Tibial artery (tissue), 4 donors: ENCODE measurements around the gene TRIM66.

ENCODE experiments used
- DNase-seq, 2 donors: peaks; one replicate each; pipeline ENCODE4 v3.0.0-alpha.2; 2019
- H3K27ac ChIP-seq, 2 donors: fragments of 200-600 bp; sonication (generic) in 1 of 2; 1 replicate in 1 of 2; 2 replicates in 1 of 2; pipeline ENCODE4 v1.5.1; 2018 to 2019; ENCODE audit warnings: mild to moderate bottlenecking in 1 of 2
- H3K27me3 ChIP-seq, 2 donors: fragments of 200-600 bp; sonication (generic) in 1 of 2; one replicate each; pipeline versions ENCODE4 v1.5.1 to v1.6.0; 2016 to 2019
- H3K36me3 ChIP-seq, 3 donors: fragments of 200-600 bp; sonication (generic) in 2 of 3; one replicate each; pipeline ENCODE4 v1.5.1; 2016 to 2019; ENCODE audit warnings: mild to moderate bottlenecking in 2 of 3
- H3K4me1 ChIP-seq, 4 donors: fragments of 200-600 bp; sonication (generic) in 2 of 4; 1 replicate in 3 of 4; 2 replicates in 1 of 4; pipeline ENCODE4 v1.5.1; 2016 to 2019
- H3K4me3 ChIP-seq, 2 donors: fragments of 200-600 bp; sonication (generic) in 1 of 2; 1 replicate in 1 of 2; 2 replicates in 1 of 2; pipeline ENCODE4 v1.5.1; 2018 to 2019; ENCODE audit warnings: mild to moderate bottlenecking in 2 of 2
- H3K9me3 ChIP-seq, 3 donors: fragments of 200-600 bp; sonication (generic) in 1 of 3; one replicate each; pipeline ENCODE4 v1.5.1; 2016 to 2019
- intact Hi-C: fragments of 100-400 bp; cut with DNase I; formaldehyde crosslinking; loops from one replicate; pipeline ENCODE4 v1.15.0; 2023; ENCODE audit warnings: low total_unique reads
- TF ChIP-seq, protein P1 (sequence below), 2 experiments: fragments of 200-600 bp in 1 of 2; fragments of 450-650 bp in 1 of 2; IDR thresholded peaks; one replicate each; pipeline ENCODE4 v1.5.1; 2017 to 2019; ENCODE audit warnings: antibody characterized with exemption in 2 of 2, mild to moderate bottlenecking in 1 of 2, moderate library complexity in 1 of 2

TRIM66 gene

DNA sequence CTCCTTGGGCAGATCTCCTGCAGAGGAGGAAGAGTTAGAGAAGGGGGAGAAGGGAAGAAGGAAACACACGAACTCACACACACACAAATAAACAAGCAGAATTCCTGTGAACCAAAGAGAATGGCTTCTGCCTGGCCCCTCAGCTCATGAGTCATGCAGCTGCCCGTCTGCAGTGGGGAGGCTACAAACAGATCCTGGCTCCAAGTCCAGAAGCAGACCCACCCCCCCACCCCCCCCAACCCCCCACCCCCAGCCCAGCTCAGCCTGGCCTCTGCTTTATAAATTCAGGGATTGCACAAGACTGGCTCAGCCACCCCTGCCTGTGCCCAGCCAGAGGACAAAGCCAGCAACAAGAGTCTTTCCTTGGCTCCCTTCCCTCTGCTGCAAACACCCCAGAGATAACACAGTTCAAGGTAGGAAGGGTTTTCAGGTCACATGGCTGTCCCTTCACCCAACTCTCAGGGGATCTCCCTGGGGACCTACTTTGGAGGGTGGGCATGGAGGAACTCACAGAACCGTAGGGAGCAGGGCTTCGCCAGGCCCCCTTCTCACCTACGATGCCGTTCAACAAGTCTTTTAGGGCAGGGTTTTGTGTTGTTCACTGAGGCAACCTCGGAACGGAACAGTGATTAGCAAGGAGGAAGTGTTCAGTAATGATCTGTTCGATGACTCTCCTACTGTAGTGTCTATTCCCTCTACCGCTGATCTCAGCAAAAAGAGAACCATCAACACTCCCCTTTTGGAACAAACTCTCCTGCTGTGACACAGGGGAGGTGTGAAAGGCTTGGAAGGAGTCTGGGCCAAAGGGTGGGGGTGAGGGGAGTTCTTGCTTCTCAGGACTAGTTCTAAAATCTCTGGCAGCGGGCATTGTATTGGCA lies 35.6 kb upstream of the TRIM66 start:
- intact Hi-C loops = no loop called here
- TF ChIP-seq, protein P1, sequence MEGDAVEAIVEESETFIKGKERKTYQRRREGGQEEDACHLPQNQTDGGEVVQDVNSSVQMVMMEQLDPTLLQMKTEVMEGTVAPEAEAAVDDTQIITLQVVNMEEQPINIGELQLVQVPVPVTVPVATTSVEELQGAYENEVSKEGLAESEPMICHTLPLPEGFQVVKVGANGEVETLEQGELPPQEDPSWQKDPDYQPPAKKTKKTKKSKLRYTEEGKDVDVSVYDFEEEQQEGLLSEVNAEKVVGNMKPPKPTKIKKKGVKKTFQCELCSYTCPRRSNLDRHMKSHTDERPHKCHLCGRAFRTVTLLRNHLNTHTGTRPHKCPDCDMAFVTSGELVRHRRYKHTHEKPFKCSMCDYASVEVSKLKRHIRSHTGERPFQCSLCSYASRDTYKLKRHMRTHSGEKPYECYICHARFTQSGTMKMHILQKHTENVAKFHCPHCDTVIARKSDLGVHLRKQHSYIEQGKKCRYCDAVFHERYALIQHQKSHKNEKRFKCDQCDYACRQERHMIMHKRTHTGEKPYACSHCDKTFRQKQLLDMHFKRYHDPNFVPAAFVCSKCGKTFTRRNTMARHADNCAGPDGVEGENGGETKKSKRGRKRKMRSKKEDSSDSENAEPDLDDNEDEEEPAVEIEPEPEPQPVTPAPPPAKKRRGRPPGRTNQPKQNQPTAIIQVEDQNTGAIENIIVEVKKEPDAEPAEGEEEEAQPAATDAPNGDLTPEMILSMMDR (IDR thresholded peaks at IDR 0.05) = no peak
- H3K9me3 ChIP-seq = no peaks in the 10 kb centered on the region
- peak; percentile 58 to 86 for DNase-seq
- H3K4me3 ChIP-seq = no peak overlapping the region
- H3K36me3 ChIP-seq = peaks cover 0 to 20% (median 18%) of the 10 kb centered on the region in 3 donors
- H3K27me3 ChIP-seq = no peaks in the 10 kb centered on the region
- H3K27ac ChIP-seq = peak overlapping the region; percentile 81
- H3K4me1 ChIP-seq = peaks cover 15 to 99% (median 89%) of the 10 kb centered on the region in 4 donors

DNA sequence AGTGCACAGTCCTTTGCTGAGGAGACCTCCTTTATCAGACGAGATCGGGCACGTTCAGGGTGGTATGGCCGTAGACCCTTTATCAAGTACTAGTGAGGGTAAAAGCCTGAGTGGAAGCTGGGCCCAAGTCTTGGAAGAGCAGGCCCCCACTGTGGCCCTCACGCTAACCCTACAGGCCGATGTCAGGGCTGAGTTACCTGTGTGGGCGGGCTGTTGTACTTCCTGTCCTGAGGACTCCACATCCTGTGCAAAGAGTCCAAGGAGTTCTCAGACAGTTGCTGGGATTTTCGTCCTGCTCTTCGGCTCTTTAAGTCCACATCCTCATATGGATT lies 35.0 kb upstream of the TRIM66 start:
- H3K4me1 ChIP-seq = peaks cover 15 to 94% (median 83%) of the 10 kb centered on the region in 4 donors
- H3K27ac ChIP-seq = peak overlapping the region; percentile 81
- H3K4me3 ChIP-seq = no peak overlapping the region
- TF ChIP-seq, protein P1 (IDR thresholded peaks at IDR 0.05) = no peak
- no peak for DNase-seq
- intact Hi-C loops = no loop called here
- peaks cover 0 to 25% (median 24%) of the 10 kb centered on the region in 3 donors for H3K36me3 ChIP-seq
- H3K9me3 ChIP-seq = no peaks in the 10 kb centered on the region
- H3K27me3 ChIP-seq = no peaks in the 10 kb centered on the region

DNA sequence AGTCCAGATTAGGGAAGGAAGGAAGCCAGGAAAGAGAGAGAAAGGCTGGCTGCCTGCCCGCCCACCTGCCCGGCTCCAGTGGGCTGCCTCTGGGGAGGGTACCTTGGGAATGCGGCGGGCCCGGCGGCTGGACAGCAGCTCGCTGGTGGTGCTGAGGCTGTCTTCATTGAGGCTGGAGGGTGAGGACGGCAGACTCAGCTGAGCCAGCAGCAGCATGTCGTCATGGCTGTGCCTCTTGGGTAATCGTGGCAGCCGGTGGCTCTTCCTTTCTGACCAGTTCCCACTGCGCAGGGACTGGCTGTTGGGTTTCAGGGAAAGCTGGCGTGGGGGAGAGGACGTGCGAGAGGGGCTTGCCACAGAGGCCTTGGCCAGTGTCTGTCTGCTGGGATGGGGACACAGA lies 33.0 kb upstream of the TRIM66 start:
- intact Hi-C loops = no loop called here
- Histone ChIP-seq H3K4me3 (no peak overlapping the region), H3K27ac (peak overlapping the region; percentile 81), H3K27me3 (no peaks in the 10 kb centered on the region), H3K9me3 (no peaks in the 10 kb centered on the region), H3K36me3 (peaks cover 0 to 42% (median 34%) of the 10 kb centered on the region in 3 donors), H3K4me1 (peaks cover 6 to 80% (median 65%) of the 10 kb centered on the region in 4 donors)
- TF ChIP-seq, protein P1 (IDR thresholded peaks at IDR 0.05) = no peak
- no peak for DNase-seq

DNA sequence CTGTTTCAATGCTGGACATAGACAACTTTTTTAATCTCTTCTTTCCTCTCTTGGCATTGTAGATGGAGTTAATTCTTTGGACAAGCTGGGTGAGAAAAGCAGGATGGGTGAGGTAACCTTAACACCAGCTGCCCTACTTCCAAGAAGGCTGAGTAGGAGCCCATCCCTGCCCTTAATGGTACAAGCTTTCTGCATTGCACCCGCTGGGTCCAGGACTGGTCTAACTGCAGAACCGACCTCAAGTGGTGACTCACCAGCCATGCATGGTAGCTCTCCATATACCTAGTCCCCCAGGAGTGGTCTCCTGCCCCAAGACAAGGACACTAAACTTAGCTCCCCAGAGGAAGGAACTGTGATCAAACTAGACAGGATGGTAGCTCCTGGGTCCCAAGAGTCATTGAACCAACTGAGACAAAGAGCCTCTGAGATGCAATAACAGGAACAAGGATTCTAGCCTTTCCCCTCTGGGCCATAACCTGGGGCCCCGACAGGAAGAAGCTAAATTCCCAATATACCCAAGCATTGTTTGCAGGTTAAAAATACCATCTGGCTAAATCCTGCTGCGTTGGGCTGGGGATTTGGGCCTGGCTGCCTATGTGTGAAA lies 32.3 kb upstream of the TRIM66 start:
- Histone ChIP-seq H3K36me3 (peaks cover 0 to 43% (median 34%) of the 10 kb centered on the region in 3 donors), H3K9me3 (no peaks in the 10 kb centered on the region), H3K27me3 (no peaks in the 10 kb centered on the region), H3K27ac (peak overlapping the region; percentile 81), H3K4me1 (peaks cover 6 to 80% (median 61%) of the 10 kb centered on the region in 4 donors), H3K4me3 (no peak overlapping the region)
- intact Hi-C loops = no loop called here
- TF ChIP-seq, protein P1 (IDR thresholded peaks at IDR 0.05) = no peak
- DNase-seq = no peak

DNA sequence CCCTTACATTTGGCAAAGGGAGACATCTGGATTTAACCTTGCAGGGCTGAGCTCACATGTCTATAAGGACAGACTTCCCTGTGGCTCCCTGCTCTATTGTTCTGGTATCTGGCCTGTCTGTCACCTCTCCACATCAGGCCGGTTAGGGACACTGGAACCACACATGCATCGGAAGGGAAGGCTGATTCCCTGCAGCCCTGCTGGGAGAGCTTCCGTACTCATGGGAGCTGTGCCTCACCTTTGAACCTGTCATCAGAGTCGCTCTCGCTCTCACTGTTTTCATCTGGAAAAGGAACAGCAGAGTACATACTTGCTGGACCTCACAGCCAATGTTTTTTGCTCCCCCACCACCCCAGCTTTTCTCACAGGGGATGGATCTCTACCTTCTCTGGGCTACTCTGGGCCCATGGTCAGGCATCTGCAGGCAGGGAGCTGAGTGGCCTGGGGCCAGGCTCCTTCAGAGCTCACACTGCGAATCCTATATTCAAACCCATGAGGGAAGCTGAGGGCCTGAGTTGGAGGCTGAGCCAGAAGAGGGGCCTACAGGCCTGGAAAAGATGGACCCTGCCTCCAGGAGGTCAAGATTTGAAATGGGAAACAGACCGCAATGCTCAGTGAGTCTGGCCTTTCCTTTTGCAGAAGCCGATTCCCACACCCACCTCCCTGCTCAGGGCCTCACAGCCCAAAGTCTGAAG lies 31.4 kb upstream of the TRIM66 start:
- H3K4me1 ChIP-seq = peaks cover 6 to 78% (median 59%) of the 10 kb centered on the region in 4 donors
- intact Hi-C loops = no loop called here
- H3K27ac ChIP-seq = peak overlapping the region; percentile 23 to 81
- TF ChIP-seq, protein P1 (IDR thresholded peaks at IDR 0.05) = no peak
- DNase-seq = no peak
- peaks cover 0 to 43% (median 34%) of the 10 kb centered on the region in 3 donors for H3K36me3 ChIP-seq
- no peaks in the 10 kb centered on the region for H3K9me3 ChIP-seq
- no peaks in the 10 kb centered on the region for H3K27me3 ChIP-seq
- no peak overlapping the region for H3K4me3 ChIP-seq
